Endothelial cell of umbilical vein (primary cell): ENCODE results near the gene EAPP.

Source experiments
- CTCF ChIP-seq, 2 donors: IDR thresholded peaks; 1 replicate in 1 of 2; 2 replicates in 1 of 2; pipeline ENCODE4 v1.5.1; 2011; ENCODE audit warnings: low read length in 2 of 2, mild to moderate bottlenecking in 2 of 2, moderate library complexity in 2 of 2, control low read depth in 1 of 2, inconsistent platforms in 1 of 2, low read depth in 1 of 2; ENCODE audit not compliant: insufficient read depth in 1 of 2; ENCODE audit errors: extremely low read depth in 1 of 2
- MAX ChIP-seq: IDR thresholded peaks from 2 replicates; pipeline ENCODE4 v1.6.1; 2011; ENCODE audit not compliant: insufficient read depth, insufficient read length

- TF ChIP-seq CTCF (IDR thresholded peaks at IDR 0.05; ENCODE audit: extremely low read depth in 1 of 2, insufficient read depth in 1 of 2, low read depth in 1 of 2, low read length in 2 of 2), result no peak
- no peak for TF ChIP-seq MAX
Observed at GRCh38 chr14:34502001-34502400, 37.5 kb downstream of the EAPP start.
